Activated CD4-positive, CD25-positive, alpha-beta regulatory T cell treated with anti-CD3 and anti-CD28 coated beads, Interleukin-2, amount 50 U/mL, for 72 hours (primary cell): Measurements from ENCODE around the gene CLDND1.
"Not testable (repeated sequence)": the region's sequence is repeated elsewhere in the genome, so short reads cannot be mapped to it uniquely, and the experiment has no call there.

ENCODE experiments used
- DNase-seq: peaks from one replicate; pipeline ENCODE4 v3.0.0; 2021

The CLDND1 gene

DNA sequence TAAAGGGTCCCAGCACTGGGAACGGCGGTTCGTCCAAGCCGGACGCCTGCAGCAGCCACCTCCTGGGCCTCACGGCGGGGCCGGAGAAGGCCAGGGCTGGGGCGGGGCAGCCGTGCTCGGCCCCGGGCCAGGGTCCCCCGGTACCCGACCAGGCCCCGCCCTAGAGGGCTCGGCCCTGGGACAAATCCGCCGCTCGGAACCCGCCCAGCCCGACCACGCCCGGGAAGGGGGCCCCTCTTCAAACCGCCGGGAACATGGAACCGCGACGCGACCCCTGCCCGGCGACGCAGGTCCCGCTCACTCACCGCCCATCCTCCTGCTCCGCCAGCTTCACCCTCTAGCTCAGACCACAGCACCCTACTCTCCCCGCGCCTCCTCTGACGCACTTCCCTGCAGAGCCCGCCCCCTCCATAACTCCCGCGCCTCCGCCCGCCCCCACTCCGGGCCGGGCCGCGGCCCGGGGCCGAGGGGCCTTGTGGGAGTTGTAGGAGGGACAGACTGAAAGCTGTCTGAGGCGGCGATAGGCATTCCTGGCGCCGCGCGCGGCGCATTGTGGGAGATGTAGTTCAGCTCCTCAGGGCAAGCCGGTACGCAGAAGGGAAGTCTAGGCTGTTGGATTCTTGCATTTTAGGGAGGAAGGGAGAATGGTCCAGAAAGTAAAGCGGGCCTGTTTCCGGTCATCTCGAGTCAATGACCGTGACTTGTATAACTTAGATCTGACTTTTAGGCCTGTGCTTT lies at the start of gene CLDND1:
CLDND1 (minus strand) TSS at position 359 of the 738 bp plus-strand sequence. CDS start 1,478 bp downstream, outside the sequence.
- DNase-seq, result peak; percentile 90

DNA sequence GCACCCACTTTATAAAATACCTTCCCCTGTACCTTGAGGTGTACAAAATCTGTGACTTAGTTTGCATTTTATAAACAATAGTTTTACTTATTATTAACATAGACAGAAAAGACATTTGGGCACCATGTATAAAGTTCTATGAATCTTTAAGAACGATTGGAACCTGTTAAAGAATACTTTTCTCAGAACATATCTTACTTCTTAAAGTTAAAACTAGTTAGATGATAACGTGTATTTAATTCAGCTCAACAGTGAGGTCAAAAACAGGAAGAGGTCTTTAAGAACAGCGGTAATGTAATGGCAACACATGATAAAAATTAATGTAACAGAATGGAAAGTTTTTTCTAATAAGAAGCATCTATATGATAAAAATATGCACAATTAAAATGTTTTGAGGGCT lies 45.7 kb upstream of the CLDND1 start:
- no peak for DNase-seq

DNA sequence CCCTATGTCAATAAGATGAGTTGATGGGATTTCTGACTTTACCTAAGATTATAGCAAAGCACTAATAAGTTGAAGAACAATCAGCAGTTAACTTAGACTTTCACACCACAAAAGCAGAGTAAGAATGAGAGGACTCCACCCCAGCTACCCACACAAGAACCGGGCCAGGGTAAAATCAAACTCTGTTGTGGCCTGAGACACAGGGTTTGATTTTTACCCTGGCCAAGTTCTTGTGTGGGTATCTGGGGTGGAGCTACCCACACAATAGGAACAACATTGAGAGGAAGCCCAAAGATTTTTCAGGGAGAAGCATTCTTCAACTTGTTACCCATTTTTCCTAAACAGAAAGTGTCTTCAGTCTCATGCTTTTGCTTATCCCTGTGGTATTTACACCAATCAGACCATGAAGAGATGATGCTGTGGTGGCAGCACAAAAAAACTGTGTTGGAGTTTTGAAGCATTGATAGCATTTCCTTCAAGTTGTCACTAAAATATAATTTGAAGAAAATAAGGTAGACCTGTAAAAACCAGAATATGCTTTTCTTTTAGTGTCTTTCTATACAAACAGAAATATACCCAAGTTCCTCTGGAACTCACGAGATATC lies 45.1 kb upstream of the CLDND1 start:
- DNase-seq, result no peak

DNA sequence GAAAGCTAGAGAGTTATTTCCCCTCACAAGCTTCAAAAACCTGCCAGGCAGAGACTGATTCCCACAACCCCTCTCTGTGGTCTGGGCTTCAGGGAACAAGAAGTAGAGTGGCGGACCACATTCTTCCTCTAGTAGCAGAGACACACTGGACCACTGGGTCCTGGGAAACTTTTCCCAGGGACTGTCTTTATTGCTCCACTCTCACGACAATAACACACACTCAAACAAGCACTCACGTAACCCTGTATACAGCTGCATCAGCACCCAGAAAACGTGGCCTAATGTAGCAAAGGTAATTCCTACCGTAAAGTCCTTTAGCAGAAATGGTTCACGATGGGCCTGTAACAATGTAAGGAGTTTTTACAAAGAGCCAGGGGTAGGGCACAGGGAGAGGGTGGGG lies 43.1 kb upstream of the CLDND1 start:
- DNase-seq, result no peak

DNA sequence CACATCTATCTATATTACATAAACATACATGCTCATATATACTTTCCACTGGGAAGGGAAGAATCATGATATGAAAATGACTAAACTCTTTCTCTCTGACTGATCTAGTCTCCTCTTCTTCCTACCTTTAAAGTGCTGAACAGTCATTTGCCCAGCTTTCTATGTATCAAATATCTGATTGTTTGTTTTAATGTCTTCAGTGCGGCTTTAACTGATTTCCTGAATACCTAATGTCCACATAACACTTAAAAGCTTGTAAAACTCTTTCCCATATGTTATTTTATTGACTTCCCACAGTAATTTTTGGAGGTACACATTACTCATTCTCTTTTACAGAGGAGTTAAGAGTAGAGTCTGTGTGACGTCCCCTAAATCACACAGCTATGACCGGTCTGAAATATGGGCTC lies 42.5 kb upstream of the CLDND1 start:
- no peak for DNase-seq

- DNase-seq, result no peak
These were observed 41.7 kb upstream of the CLDND1 start for GRCh38 chr3:98564282-98565005.

DNA sequence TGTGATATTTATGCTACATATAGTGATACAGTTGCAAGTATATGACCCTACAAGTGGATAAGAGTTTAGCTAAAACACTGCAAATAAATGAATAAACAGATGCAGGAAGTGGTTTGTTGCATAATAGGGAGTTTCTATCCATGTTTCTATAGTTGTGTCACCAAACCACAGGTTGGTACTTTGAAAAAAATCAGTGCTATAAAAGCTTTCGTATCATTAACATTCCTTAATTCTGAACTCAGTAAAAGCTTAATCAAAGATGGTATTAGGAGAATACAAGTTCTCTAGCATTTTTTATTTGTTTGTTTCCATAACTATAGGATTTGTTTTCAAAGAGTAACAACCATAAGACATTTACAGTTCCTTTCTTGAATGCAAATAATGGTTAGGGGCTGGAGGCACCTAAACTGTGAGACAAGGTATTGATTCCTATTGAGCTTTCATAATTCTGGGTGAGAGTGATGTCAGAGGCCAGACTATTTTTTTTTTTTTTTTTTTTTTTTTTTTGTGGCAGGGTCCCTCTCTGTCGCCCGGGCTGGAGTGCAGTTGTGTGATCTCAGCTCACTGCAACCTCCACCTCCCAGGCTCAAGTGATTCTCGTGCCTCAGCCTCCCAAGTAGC lies 41.1 kb upstream of the CLDND1 start:
- no peak for DNase-seq

- DNase-seq, result no peak
These were observed 39.2 kb upstream of the CLDND1 start for GRCh38 chr3:98561727-98562521.

- no peak for DNase-seq
These were observed 38.2 kb upstream of the CLDND1 start for GRCh38 chr3:98560911-98561310.

- DNase-seq, result not testable (repeated sequence)
These were observed 37.1 kb upstream of the CLDND1 start for GRCh38 chr3:98559769-98560168.

DNA sequence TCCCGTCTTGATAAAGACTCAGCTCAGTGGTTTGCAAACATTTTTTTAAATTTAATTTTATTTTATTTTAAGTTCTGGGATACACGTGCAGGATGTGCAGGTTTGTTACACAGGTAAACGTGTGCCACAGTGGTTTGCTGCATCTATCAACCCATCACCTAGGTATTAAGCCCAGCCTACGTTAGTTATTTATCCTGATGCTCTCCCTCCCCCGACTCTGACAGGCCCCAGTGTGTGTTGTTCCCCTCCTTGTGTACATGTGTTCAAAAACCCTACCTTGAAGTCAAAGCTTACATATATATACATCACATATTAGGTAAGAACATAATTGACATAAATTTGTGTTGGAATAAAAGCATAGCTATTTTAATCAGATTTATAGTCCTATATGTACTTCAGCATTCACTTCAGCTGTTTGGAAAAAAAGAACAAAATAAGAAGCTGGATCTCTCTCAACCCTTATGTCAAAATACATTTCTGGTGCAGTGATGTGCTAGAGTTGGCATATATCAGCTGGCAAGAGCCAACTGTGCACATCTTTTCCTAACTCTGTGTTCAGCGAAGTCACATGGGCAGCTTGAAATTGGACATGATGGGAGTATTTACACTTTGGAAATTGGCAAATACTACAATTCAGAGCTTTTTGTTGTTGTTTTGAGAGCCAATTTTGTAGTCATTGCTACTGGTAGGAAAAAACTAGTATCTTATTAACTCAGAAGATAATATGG lies 35.6 kb upstream of the CLDND1 start:
- DNase-seq, result no peak

GRCh38 chr3:98557324-98558010 lies 34.8 kb upstream of the CLDND1 start:
- DNase-seq, result no peak

GRCh38 chr3:98556164-98557130 lies 33.7 kb upstream of the CLDND1 start:
- DNase-seq, result peak; percentile 56

DNA sequence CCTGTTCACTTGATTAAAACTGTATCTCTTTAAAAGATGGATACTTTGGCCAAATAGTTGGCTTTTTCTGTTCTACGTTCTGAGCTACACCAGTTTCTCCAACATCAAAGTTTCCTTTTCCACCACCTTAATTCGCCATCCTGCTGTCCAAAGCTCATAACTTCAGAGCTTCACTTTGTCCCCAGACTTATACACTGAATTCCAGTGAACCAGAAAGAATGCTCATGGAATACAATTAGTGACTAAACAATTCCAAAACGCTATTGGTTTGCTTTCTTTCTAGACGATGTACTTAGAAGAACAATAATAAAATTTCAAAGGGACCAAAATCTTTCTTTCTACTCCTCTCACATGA lies 32.3 kb upstream of the CLDND1 start:
- no peak for DNase-seq

DNA sequence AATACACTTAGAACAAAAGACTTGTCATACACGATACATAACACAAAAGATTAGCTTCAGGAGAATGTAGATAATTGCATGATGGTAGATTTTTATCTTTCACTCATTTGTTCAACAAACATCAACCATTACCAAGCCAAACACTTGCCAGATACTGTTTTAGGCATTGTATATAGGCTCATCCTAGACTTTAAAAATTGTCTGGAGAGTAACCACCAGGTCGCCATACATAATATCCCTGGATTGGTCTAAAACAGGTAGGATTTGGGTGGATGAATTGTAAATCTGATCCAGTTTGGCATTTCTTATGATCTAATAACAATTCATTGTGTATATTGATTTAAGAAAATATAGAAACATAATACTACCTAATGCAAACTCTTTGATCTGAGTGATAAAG lies 31.9 kb upstream of the CLDND1 start:
- no peak for DNase-seq

DNA sequence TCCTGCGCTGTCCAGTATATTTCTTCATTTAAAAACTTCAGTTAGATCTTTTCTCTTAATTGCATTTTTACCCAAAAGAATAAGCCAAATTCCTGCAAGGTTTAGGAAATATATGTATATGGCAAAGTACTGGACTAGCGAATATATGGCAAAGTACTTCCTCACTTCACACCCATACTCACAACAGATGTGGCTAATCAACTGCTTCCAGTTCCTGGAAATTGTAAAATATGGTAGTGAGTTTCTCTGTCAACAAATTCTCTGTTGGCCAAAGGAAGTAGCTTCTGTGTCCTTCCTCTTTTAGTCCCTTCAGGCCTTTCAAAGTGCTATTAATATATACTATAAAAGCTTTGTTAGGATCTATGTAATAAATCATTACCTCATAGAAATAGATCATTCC lies 31.1 kb upstream of the CLDND1 start:
- no peak for DNase-seq

DNA sequence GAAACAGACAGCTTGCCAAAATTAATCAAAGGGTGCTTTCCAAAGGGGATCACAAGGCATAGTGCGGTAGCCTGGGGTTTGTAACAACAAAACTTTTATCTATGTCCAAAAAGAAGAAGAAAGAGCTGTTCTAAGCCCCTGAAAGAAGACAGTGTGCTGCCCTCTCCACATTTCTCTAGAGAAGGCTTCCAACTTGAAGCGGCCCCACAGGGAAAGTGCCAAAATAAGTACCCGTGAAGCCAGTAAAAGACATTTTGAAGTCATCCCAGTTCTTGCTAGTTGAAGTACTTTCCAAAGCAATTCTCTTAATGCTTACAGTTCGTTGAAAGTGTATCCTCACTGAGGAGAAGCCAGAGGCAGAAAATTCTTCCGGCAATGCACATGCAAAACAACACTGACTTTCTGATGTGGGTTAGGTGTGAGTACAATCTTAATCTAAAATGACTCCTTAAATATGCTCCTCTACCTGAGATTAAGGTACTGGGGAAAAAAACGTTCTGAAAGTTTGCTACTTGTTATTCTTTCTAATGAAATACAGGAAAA lies 30.4 kb upstream of the CLDND1 start:
- DNase-seq, result no peak

DNA sequence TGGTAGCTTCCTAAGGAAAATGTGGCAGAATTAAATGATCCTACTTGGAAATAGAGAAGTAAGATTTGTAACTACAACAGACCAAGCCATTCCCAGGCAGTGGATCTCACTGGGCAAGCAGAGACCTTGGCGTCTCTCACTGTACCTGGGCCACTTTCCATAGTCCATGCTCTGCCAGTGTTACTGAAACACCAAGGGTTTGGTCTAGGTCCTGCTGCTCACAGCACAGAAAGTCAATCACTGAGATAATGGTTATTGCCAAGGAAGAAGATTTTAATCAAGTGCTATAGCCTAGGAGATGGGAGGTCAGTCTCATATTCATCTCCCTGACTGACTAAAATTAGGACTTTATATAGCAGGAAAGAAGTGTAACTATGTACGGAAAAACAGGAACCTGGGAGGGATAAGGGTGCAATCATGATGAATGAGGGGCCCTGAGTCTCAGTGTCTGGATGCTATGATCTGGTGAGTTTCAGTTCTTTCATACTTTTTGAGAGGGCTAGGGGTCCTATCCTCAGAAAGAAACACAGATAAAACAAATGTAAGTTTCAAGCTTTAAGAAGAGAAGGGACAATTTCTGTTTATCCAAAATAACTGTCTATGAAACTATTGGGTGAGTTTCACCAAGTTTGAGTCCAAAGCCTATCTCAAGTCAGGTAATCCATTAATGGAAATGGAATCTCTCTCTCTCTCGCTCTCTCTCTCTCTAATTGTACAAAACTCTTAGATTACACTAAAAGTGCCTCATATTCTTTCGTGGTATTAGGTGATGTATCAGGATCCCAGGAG lies 29.7 kb upstream of the CLDND1 start:
- no peak for DNase-seq

GRCh38 chr3:98551754-98552153 lies 29.1 kb upstream of the CLDND1 start:
- no peak for DNase-seq
